ENCODE measurements around the gene IFT122. TPM values are rescaled to one million over a fixed set of nuclear protein-coding genes. Genes with fewer than 3 reads are reported as not detected.

IFT122 gene
- total RNA-seq, 1 donor from 2014 or later: 22.0 TPM

GRCh38 chr3:129557548-129557894 lies 117.5 kb downstream of the IFT122 start:
- DNase-seq (ENCODE audit: low read depth, low spot score): no peak

GRCh38 chr3:129558081-129558771 lies 118.2 kb downstream of the IFT122 start:
- DNase-seq (ENCODE audit: low read depth, low spot score): no peak

GRCh38 chr3:129558772-129559564 lies 118.9 kb downstream of the IFT122 start:
- DNase-seq (ENCODE audit: low read depth, low spot score): no peak

GRCh38 chr3:129559565-129560079 lies 119.6 kb downstream of the IFT122 start:
- DNase-seq (ENCODE audit: low read depth, low spot score): no peak

- no peak for DNase-seq (ENCODE audit: low read depth, low spot score)
Observed at GRCh38 chr3:129560269-129560787, 120.3 kb downstream of the IFT122 start.

- DNase-seq (ENCODE audit: low read depth, low spot score): peak; percentile 51
Observed at GRCh38 chr3:129560911-129561594, 121.0 kb downstream of the IFT122 start.

GRCh38 chr3:129561619-129562248 lies 121.7 kb downstream of the IFT122 start:
- no peak for DNase-seq (ENCODE audit: low read depth, low spot score)

GRCh38 chr3:129562803-129563202 lies 122.8 kb downstream of the IFT122 start:
- DNase-seq (ENCODE audit: low read depth, low spot score): no peak

- DNase-seq (ENCODE audit: low read depth, low spot score): no peak
Observed at GRCh38 chr3:129563332-129563731, 123.3 kb downstream of the IFT122 start.

GRCh38 chr3:129563850-129564535 lies 124.0 kb downstream of the IFT122 start:
- no peak for DNase-seq (ENCODE audit: low read depth, low spot score)

- no peak for DNase-seq (ENCODE audit: low read depth, low spot score)
Observed at GRCh38 chr3:129564981-129565644, 125.1 kb downstream of the IFT122 start.

GRCh38 chr3:129565902-129566301 lies 125.9 kb downstream of the IFT122 start:
- DNase-seq (ENCODE audit: low read depth, low spot score): no peak

- DNase-seq (ENCODE audit: low read depth, low spot score): no peak
Observed at GRCh38 chr3:129567176-129567705, 127.2 kb downstream of the IFT122 start.

- no peak for DNase-seq (ENCODE audit: low read depth, low spot score)
Observed at GRCh38 chr3:129567939-129568338, 127.9 kb downstream of the IFT122 start.

GRCh38 chr3:129569856-129570255 lies 129.8 kb downstream of the IFT122 start:
- no peak for DNase-seq (ENCODE audit: low read depth, low spot score)

Other genes with a start within 250 kb of the IFT122 start
- 247 and 274 TPM in 2 replicates for gene COPG1, start 190.6 kb upstream of the IFT122 start, total RNA-seq
- 27.9 and 35.6 TPM in 2 replicates for gene HMCES, start 161.4 kb upstream of the IFT122 start, total RNA-seq
- under 0.01 TPM in 1 of 2 replicates, not detected in the other for gene EFCAB12, start 11.6 kb upstream of the IFT122 start, total RNA-seq
- gene MBD4, start 276 bp upstream of the IFT122 start, total RNA-seq: 20.0 and 29.6 TPM in 2 replicates
- not detected in 2 replicates for gene RHO, start 88.4 kb downstream of the IFT122 start, total RNA-seq
- not detected in 2 replicates for gene H1-8, start 103.0 kb downstream of the IFT122 start, total RNA-seq
- gene PLXND1, start 166.5 kb downstream of the IFT122 start, total RNA-seq: 236 and 339 TPM in 2 replicates

Data from pulmonary artery endothelial cell (primary cell).